ENCODE measurements around the gene KLF11.

KLF11 gene

GRCh38 chr2:10045561-10046355 is 2.4 kb downstream of the KLF11 start:
- DNase-seq, result no peak

GRCh38 chr2:10046931-10047330 is 3.6 kb downstream of the KLF11 start:
- DNase-seq, result no peak

DNA sequence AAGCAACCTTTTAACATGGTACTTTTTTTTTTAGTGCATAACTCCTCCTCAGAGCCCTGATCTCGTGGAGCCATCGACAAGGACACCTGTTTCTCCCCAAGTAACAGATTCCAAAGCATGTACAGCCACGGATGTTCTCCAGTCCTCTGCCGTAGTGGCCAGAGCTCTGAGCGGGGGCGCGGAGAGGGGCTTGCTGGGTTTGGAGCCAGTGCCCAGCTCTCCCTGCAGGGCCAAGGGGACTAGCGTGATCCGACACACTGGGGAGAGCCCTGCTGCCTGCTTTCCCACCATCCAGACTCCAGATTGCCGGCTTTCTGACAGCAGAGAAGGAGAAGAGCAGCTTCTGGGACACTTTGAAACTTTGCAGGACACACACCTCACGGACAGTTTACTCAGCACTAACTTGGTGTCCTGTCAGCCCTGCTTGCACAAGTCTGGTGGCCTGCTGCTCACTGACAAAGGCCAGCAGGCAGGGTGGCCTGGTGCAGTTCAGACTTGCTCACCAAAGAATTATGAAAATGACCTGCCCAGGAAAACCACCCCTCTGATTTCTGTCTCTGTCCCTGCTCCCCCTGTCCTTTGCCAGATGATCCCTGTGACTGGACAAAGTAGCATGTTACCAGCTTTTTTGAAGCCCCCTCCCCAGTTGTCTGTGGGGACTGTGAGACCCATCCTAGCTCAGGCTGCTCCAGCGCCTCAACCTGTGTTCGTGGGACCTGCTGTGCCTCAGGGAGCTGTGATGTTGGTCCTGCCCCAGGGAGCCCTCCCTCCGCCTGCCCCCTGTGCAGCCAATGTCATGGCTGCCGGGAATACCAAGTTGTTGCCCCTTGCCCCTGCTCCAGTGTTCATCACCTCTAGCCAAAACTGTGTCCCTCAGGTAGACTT is 4.5 kb downstream of the KLF11 start:
- no peak for DNase-seq

- no peak for DNase-seq
Observed at GRCh38 chr2:10048501-10049171, 5.3 kb downstream of the KLF11 start.

- DNase-seq, result no peak
Observed at GRCh38 chr2:10052216-10052615, 8.9 kb downstream of the KLF11 start.

DNA sequence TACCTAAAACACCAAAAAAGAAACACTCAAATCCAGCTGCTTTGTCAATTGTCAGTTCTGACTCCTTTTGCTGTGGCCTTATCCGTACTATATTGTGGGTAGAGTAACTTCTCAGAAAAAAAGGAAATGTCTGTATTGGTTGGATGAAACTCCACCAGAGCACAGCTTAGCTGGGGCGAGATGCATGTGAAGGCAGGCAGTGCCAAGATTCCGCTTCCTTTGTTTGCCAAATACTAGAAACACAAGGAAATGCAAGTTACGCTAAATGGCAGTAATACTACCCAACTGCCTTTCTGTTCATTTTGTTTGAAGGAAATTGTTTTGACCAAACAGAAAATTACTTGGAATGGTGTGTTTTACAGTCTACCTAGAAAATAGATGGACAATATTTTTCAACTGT is 10.0 kb downstream of the KLF11 start:
- DNase-seq, result no peak

- DNase-seq, result no peak
Observed at GRCh38 chr2:10054424-10054823, 11.1 kb downstream of the KLF11 start.

- no peak for DNase-seq
Observed at GRCh38 chr2:10054976-10055375, 11.6 kb downstream of the KLF11 start.

DNA sequence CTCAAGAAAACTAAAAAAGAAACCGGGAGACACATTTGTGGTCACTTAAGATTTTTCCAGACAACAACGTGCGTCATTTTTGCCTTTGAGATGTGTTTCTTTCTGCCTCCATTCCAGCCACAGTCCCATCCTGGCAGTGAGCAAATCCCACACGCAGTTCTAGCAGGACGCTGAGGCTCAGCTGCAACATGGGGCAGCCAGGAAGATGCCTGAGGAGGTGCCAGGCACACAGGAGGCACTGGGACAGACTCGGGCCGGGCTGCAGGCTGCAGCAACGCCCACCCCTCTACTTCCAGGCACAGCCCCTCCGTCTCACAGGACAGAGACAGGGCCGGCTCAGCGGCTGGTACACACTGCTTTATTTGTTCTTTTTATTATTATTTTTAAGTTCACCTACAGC is 13.1 kb downstream of the KLF11 start:
- DNase-seq, result no peak

DNA sequence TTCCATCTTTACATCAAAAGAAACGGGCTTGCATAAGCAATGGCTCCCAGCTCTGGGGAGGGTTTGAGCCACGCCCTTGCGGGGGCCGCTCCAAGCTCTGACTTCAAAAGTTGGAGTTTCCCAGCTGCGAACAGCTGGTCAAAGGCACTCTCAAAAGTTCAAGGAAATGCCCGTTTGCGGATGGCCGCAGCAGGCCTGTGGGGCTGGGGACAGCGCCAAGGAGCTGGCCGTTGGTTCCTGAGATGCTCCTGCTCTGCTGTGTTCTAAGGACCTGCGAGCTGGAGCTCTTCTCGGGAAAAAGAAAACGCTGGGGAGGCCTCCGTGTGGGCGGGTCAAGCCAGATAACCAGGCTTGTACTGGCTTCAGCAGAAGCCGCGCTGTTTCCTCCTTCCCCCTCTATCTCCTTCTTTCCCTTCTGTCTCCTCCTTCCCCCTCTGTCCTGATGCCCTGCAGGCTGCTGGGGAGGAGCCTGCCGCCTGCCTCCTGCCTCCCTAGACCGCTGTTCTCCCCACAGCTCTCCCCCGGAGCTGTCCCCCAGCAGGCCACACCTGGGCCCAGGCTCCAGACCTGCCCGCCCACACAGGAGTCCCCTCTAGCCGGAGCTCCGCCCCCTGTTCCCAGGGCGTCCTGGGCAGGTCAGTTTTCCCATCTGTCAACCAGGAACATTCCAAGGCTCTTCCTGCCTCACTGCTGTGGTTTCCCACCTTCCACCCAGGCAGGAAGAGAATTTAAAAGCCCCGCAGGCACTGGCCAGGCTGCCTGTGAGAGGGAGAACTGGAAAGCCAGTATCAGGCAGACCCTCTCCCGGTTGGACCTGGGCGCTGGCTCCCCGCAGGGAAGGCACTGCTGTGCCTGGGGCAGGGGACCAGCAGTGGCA is 14.1 kb downstream of the KLF11 start:
- no peak for DNase-seq

GRCh38 chr2:10058251-10059015 is 15.1 kb downstream of the KLF11 start:
- DNase-seq, result no peak

DNA sequence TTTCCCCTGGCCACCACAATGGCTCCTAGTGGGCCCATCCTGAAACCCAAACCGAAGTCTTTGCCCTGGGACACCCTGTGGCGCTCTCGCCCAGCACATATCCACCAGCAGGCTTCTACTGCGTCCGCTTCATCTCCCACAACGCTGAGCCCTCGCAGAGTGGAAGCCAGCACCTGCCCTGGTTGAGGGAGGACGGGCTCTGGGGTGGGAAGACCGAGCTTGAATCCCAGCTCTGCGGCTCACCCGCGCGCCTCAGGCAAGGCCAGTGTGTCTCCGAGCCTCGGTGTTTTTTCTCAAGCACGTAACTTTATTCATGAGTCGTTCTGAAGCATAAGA is 15.6 kb downstream of the KLF11 start:
- no peak for DNase-seq

GRCh38 chr2:10059552-10060335 is 16.4 kb downstream of the KLF11 start:
- DNase-seq, result no peak

DNA sequence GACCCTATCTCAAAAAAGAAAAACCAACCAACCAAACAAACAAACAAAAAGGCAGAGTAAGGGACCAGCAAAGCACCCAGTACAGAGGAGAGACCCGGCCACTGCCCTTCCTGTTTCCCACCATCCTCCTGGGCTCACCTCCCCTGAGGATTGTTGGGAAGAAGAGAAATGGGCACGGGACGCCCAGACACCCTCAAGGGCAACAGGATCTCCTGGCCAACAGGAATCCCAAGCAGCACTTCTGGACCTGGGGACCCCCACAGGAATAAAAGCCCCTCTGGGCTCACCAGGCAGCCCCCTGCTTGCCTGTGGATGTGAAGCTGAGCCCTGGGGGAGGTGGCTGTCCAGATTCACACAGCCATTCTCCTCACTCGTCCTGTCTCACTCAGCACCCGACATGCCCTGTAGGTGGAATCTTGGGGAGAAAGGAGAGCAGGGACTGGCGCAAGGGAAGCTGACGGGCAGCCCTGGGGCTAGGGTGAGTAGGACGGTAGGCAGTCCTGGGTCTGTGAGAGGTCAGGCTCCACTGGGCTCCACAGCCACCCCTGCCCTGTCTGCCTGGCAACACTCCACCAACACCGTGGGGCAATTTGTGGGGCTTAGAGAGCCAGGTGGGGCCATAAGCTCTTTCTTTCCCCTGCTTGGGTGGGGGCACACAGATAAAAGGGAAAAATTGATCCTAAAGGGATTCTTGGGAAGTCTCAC is 18.0 kb downstream of the KLF11 start:
- no peak for DNase-seq

DNA sequence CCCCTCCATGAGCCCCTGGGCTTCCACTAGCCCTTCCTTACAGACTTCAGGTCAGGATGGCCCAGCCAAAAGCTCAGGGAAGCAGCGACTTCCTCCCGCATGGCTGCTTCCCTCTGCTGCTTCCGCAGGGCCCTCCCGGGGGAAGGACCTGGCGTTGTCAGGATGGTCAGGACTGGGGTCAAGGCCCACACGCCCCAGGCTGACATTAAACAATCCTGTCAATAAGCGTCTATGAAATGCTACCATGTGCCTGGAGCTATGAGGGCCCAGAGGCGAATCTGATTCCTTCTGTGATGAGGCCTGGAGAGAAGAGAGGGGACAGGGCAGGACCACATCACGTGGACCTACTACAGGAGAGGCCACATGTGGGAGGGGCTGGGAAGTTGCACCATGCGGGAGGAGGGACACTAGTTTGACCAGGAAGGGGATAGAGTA is 19.6 kb downstream of the KLF11 start:
- no peak for DNase-seq

GRCh38 chr2:10063566-10063965 is 20.2 kb downstream of the KLF11 start:
- no peak for DNase-seq

DNA sequence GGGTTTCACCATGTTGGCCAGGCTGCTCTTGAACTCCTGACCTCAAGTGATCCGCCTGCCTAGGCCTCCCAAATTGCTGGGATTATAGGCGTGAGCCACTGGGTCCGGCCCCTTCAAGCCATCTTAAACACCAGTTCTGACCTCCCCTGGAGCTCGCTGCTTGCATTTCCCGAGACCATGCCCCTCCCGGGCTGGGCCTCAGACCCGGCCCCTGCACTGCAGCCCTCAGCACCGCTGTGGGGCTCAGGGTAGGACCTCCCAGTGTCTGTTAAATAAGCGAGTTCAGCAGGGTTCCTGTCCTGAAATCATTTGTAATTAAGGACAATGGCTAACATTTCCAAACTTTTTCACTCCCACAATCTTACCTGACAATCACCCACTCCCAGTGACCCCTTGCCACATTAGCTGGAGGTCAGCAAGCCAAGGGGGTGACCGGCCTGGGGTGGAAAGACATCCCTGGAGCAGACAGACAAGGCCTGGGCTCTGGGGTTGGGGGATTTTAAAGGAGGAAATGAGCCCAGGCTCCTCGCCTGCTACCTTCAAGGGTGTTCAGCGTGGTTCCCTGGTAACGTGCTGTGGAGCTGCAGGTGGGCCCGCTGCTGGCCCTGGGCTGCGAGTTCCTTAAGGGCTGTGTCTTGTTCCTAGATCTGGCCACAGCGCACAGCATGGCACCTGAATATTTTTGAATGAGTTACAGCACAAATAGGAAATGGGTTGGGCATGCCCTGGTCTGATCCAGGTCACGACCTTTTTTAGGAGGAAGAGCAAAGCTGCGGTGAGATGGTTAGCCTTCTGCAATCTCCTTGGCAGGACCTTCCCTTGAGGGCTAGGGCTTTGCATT is 21.8 kb downstream of the KLF11 start:
- DNase-seq, result no peak

DNA sequence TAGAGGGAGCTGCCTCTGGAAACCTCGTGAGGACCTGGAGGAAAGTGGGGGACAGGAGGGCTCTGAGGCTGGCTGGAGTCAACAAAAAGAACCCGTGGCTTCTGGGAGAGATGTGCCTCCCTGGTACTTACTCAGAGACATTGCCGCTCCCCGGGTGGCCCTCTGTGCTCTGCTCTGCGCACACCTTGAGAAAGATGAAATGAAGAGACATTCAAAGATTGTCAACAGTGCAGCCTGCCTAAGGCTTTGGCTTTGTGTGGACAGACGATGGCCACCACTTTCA is 22.4 kb downstream of the KLF11 start:
- DNase-seq, result no peak

GRCh38 chr2:10067330-10067729 is 24.0 kb downstream of the KLF11 start:
- DNase-seq, result no peak

DNA sequence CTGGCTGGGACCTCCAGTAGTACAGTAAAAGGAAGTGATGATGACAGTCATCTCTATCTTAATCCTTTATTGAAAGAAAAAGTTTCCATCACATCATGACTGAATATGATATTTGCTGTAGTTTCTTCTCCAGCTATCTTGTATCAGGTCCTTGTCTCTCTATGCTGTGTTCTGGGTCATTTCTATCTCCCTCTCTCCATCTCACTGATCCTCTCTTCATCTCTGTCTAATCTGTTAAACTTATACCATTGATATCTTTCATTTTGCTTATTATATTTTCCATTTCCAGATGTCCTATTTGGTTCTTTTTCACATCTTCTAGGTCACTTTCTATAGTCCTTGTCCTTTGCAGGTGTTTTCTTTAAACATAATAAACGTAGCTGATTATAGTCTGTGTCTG is 24.5 kb downstream of the KLF11 start:
- no peak for DNase-seq

All from stimulated activated CD4-positive, alpha-beta T cell treated with anti-CD3 and anti-CD28 coated beads, Interleukin-2, amount 100 ng/mL, for 48 hours (primary cell).